HG03565 (cell line): ENCODE measurements around the gene EEF1AKMT3.

Experiments
- ATAC-seq: cut with Tn5 transposase; IDR thresholded peaks from one replicate; pipeline ENCODE4 v1.9.1; 2021; ENCODE audit warnings: mild to moderate bottlenecking, moderate library complexity; ENCODE audit not compliant: unreplicated experiment

Gene EEF1AKMT3

DNA sequence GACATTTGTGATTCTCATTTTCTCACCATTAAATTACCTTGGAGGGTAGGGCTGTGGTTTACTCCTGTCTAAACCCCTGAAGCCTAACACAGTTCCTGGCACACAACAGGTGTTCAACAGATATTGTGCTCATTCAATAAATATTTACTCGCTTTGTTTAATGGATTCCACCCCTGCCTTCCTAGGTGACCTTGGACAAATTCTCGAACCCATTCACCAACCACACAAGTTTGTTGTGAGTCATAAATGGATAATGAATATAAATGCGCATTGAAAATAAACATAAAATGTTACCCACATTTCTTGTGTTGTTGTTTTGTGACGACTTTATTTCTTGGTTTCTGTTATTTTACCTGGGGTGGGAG lies 9.8 kb downstream of the EEF1AKMT3 start:
- ATAC-seq: no peak

DNA sequence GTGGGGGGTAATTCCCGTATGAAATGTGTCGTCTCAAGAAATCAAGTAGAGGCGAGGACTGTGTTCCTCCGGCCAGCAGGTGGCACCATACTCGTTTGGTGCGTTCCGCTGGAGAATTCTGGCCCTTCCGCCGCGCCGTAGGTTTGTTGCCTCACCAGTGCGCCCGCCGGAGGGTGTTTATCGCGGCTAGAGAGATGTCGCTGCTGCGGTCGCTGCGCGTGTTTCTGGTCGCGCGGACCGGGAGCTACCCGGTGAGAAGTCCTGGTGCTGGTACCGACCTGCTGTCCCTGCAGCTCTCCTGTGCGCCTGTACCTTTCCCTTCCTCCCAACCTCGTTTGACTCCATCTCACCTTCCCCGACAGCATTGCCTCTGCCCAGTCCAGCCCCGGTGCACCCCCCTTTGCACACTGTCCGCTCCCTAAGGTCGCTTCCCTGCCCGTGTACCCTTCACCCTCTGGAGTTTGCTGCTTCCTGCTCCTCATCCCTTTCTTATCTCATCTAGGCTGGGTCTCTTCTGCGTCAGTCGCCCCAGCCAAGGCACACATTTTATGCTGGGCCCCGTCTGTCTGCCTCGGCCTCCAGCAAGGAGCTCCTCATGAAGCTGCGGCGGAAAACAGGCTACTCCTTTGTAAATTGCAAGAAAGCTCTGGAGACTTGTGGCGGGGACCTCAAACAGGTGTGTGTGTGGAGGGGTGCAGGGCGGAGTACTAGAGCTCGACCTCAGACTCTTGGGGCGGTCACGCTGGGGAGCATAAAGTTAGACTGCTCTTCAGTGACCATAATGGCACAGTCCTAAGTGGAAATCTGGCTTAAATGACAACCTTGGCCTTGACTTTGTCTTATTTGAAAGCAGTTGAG lies 10.4 kb downstream of the EEF1AKMT3 start, which contains the start of gene TSFM:
Gene TSFM, plus strand, starts transcription at position 180 of the 858 bp plus-strand sequence. Its CDS starts 15 bp downstream, at position 195.
- peak; percentile 59 for ATAC-seq

DNA sequence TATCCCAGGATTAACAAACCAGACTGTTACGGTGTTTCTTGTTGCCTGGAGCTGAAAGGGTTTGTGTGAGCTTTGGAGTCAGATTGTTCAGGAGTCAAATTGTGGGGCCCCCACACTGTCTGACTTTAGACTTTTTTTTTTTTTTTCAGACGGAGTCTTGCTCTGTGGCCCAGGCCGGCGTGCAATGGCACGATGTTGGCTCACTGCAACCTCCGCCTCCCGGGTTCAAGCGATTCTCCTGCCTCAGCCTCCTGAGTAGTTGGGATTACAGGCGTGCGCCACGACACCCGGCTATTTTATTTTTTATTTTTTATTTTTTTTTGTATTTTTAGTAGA lies 11.0 kb downstream of the EEF1AKMT3 start:
- ATAC-seq: no peak

DNA sequence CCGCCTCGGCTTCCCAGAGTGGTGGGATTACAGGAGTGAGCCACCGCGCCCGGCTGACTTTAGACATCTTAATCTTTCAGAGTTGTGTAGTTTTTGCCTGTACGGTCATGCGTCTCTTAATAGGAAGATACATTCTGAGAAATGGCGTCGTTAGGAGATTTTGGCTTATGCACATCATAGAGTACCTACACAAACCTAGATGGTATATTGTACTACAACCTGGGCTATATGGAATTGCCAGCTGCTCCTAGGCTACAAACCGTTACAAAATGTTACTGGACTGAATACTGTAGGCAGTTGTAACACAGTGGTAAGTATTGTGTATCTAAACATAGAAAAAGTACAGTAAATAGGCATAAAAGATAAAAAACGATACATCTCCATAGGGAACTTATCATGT lies 11.4 kb downstream of the EEF1AKMT3 start:
- no peak for ATAC-seq

DNA sequence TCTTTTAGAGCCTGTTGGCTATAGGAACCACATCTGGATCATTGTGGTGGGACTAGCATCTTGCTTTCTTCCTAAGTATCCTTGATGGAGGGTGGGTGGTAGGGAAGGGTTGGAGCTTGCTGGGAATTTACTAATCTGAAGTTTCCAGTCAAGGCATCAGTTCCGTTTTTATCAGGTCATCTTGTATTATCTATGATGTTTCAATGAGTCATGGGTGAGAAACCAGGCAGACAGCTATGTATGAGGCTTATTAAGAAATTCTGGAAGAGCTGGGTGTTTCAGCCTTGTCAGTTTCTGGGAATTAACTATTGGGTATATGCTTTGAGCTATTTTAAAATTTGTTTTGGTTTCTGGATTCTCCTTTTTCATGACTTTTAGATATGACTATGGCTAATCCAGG lies 21.5 kb downstream of the EEF1AKMT3 start:
- no peak for ATAC-seq

DNA sequence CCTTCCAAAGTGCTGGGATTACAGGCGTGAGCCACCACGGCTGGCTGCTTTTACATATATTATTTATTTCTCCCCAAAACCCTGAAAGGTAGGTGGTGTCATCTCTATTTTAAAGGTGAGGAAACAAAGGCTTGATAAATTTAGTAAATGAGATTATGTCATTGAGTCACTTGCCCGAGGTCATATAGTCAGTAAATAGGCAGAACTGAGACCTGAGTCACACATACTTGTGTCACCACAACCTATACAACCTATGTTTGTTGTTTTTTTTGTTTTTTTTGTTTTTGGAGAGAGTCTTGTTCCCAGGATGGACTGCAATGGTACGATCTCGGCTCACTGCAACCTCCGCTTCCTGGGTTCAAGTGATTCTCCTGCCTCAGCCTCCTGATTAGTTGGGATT lies 22.9 kb downstream of the EEF1AKMT3 start:
- ATAC-seq: no peak

DNA sequence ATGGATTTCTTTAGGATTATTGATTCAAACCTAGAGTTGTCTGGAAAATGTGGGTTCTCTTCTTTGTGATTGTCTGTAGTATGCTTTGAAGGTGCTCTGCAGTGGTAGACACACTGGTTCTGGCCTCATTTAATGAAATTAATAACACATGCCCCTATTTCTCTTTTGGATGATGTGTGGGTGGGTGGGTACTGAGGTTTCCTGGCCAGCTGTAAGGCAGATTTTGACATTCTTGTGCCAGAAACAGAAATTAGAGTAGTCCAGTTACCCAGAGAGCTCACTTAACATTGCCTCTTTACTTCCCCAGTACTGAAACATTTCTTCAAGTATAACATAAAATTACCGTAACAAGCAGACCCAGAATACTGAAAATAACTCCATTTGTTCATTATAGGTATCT lies 24.6 kb downstream of the EEF1AKMT3 start:
- ATAC-seq: no peak

DNA sequence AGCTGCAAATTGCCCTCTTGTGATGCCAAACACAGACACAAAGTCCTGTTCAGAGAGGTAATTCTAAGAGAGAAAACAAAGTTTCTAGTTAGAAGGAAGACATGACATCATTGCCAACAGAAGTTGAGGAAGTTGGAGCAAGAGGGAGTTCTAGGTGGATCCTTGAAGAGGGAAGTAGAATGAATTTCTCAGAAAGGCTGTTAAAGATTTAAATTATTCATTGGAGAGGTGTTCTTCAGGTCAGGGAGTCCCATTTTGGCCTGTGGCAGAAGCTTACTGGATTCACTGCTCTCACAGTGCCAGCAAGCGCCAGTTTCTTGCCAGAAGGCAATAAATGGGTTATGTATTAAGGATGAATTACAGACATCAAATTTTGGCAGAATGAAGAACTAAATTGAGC lies 25.5 kb downstream of the EEF1AKMT3 start:
- no peak for ATAC-seq

DNA sequence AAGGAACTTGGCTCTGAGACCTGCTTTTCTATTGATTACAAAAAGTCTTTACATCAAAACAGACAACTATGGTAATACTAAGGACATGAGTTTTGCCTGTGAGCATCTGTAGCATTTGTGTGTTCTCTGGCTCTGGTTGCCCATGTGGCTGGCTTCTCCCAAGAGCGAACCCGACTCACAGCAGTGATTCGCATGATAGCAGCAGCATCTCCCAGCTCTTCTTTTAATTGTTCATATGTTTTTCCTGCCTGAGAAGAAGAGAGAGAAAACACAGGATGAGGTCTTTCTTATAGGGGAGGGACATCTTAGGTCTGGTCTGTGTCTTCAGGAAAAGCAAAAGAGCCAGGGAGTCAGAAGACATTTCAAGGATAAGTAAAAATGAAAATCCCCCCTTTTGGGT lies 28.6 kb downstream of the EEF1AKMT3 start:
- ATAC-seq: no peak

DNA sequence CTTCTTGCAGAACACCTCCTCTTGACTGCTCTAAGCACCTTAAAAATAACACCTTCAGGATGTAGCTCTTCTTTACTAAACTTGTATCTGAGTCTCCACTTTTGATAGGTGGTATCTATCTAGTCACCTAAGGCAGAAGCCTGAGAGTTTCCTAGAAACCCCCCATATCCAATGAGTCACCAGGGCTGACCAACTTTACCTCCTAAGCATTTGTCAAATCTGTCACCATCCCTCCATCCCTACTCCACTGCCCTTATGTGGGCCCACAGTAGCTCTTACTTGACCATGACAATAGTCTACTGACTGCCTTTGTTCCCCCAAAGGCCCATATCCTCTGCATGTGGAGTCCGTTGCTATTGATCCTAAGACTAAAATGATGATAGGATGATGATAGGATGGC lies 30.2 kb downstream of the EEF1AKMT3 start:
- ATAC-seq: no peak

DNA sequence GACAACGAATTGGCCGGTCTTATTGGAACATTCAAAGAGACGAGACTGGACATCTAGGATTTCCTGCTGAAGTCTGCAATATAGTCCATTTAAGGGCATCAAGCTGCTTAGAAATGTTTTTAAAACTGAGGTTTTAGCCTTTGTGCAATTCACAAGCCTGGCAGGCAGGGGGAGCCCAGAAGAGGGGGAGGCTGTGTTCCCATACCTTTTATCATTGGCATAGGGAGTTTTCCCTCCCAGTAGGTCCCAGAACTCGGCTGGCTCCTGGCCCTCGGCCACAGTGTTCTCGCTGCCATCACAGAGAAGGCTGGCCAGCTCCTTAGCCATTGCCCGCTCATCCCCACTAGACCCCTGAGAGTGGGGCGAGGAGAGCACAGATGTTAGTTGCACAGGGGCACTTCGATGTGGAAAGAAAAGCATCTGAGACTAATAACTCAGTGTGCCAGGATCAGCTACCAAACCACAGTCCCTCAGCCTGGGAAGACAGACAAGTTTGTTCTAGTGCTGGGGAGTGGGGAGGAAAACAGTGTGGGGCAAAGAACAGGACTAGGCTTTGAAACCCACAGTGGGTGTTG lies 31.0 kb downstream of the EEF1AKMT3 start:
- ATAC-seq: no peak

DNA sequence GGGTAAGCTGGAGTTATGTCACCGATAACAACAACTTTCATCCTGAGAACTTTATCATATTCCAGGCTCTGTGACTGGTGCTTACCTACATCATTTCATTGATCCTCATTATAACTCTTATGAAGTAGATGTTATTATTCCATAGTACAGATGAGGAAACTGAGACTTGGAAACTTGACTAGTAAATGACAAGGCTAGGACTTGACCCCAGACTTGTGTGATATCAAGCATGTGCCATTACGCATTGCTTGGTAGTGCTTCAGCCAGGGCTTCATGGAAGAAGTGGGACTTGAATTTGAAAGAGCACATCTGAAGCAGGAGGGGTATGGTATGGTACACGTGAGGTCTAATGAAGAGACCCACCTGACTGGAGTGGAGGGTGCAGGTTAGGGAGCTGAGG lies 34.3 kb downstream of the EEF1AKMT3 start:
- no peak for ATAC-seq

DNA sequence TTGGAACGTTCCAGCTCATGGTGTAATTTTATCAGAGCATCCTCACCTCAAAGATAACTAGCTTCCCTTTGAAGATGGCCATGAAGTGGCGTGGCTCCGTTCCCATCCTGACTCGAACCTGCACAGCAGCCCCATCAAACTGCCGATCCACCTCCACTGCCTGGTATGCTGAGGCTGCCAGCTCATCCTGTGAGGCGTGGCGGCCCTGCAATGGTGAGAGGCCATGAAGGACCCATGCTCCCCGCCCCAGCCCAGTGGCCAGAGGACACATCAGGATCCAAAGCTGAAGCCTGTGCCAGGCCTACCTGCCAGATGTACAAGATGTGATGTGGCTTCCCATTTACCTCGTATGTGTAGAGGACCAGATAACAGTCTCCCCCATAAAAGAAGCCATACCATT lies 34.9 kb downstream of the EEF1AKMT3 start:
- ATAC-seq: no peak

DNA sequence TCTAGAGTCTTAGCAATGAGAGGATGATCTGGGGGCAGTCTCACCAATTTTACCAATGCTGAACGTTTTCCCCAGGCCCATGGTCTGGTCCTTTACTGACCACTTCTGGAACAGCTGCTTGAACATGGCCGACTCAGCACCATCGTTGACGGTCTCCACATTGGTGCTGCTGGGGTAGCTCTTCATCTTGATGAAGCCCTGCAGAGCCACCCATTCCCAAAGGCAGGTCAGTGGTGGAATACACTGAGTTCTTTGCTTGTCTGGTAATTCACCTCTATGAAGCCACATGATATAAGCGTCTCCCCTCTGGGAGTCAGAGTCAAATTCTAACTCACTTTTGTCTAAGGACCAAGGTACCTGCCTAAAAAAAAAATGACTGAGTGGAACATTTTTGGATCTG lies 35.9 kb downstream of the EEF1AKMT3 start:
- ATAC-seq: no peak

DNA sequence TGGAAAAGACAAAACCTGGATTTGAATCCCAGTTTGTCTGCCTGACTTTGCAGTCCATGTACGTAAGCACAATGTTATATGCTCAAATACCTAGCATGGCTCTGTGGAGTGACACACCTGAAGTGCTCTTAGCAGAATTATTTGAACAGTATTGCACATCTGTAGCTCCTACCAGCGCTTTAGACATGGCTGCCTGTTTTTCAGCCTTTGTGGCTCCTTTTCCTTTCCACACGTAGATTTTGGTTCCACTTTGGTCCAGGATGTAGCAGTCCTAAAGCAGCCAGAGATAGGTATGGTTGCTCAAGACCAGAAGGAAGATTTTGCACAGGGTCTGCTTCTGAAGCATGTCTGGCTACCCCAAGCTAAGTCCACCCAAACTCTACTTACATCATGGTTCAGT lies 37.0 kb downstream of the EEF1AKMT3 start:
- ATAC-seq: no peak

DNA sequence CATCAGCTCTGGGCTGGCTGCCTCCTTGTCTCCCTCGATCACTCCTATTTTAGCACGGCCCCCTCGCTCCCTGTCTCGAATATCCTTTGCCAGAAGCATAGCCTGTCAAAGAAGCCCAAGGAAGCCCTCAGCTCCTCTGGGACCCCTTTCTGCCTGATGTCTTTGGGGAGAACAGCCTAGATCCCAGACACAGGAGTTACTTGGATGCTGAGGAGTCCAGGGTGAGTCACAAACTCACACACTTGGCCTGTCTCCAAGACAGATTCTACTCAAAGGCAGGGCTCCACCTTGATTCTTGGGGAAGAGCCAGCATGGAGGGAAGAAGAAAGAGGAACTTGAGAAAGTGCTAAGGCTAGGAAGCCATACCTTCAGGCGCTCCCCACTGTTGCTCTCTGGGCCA lies 38.0 kb downstream of the EEF1AKMT3 start:
- ATAC-seq: no peak

DNA sequence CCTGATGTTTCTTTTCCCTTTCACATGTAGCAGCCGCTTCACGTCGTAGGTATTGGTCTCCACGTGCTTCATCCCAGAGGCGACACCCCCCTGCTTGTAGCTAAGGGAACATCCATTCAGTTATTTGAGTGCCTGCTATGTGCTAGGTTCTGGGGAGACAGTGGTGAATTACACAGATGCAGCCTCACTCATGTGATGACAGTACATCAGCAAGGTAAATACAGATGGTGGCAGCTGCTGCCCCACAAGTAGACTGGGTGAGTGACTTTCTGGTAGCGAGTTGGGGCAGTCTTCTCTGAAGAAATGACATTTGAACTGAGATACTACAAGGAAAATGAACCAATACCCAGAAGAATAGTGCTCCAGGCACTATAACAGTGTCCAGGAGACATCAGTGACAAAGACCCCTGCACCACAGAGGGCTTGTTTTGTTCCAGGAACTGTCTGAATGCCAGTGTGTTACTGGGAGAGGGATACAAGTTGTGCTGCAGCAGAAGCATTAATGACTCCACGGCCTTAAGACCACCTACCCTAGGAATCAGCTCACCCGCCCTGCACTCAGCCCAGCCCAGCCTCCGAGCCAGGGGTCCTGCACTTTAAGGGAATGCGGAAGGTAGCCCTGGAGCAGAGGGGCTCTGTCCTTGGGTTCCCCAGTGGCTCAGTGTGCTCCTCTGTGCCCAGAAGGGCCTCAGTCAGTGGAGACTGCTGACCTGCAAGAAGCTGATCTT lies 38.8 kb downstream of the EEF1AKMT3 start:
- ATAC-seq: no peak

DNA sequence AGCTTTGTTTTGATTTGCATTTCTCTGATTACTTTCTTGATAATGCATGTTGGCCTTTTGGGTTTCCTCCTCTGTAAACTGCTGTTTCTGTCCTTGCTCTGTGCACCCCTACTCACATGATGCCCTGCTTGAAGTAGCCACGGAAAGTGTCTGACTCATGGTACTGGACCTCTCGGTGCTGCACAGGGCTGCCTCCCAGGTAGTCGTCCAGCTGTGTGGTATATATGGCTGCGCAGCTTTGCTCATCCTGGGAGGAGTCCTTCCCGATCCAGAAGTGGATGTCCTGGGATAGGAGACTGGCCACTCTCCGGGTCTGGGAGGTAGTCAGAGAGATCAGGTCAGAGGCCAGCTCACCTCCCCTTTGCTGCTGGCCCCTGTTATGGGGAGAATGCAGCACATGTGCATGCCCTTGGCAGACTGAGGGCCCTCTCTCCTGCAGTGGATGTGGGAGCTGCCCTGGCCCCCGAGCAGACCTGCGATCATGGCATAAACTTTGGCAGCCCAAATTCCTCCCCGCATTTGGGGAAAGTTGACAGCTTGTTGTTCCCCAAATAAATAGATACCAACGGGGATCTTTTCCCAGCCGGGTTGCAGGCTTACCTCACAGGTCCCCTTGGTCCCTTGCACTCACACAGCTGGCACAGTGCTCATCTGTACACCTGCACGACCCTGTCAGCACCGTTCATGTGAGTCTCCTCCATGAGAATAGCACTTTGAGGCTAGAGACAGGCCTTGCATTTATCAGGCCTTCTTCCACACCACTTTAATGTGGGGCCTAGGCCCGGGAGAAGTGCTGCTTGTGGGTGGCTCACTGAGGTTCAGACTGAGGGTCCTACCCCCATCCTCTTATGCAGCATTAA lies 40.9 kb downstream of the EEF1AKMT3 start:
- ATAC-seq: no peak

DNA sequence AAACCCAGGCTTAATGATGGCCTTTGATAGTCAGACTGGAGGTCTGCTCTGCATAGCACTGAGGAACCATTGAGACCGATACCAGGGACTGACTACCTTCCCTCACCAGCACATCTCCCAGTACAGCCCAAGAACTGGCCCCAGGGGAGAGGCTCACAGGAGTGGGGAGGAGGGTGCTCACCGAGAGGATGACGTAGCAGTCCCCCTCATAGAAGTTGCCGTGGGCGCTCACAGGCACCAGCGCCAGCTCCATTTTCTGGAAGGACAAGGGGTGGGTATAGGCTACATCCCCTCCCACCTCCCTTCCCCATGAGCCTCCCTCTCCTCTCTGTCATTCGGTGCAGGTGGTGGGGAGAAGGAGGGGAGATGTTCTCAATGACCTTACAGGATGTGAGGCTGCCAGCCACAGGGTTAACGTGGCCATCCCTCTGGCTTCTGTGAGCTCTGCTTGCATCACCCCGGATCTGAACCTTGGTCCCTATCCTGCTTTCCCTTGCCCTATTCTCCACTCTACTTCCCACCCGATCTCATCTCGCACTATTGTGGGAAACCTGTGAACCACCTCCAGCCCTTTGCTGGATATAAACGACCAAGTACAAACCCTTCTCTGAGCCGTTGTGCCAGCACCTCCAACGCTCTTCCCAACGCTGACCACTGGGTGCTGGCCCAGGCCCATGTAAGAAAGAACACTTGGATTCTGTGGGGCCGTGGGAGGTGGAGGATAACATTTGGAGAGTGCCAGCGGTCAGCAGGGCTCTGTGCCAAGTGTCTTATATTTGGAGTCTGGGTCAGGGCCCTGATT lies 41.8 kb downstream of the EEF1AKMT3 start:
- no peak for ATAC-seq
